ENCODE measurements around the gene TVP23A. TPM values are rescaled to one million over a fixed set of nuclear protein-coding genes. Genes with fewer than 3 reads are reported as not detected.

Gene TVP23A
- polyA plus RNA-seq, 1 of the 3 experiments (the other 2 are of a cell fraction) = 0.35 TPM

DNA sequence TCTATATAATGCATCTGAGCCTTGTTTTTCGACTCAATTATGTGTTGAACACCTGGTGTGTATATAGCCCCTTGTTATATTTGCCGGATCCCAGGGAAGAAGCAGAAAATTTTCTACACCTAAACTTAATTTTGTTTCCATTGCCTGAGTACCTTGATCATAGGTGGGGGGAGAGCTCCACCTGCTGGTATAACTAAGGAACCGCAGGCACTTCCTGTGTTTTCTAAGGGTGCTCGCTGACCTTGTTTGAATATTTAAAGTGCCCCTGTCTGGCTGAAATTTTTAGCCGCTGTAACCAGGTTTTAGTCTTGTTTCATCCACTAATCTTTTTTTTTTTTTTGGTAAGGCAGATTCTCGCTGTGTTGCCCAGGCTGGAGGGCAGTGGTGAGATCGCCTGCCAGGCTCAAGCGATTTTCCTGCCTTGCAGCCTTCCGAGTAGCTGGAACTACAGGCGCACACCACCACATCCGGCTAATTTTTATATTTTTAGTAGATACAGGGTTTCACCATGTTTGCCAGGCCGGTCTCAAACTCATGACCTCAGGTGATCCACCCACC is 81.4 kb downstream of the TVP23A start:
- Histone ChIP-seq H3K4me1 (ENCODE audit: control insufficient read depth in 1 of 2, insufficient read depth in 2 of 2, low read depth in 1 of 2, low read length in 1 of 2) (peaks cover 0 to 15% of the 10 kb centered on the region in 2 experiments; a peak in 1 of 4 replicates), H3K36me3 (replicated peaks in 1 of 2; ENCODE audit: control insufficient read depth in 1 of 2, insufficient read depth in 2 of 2, low read length in 1 of 2) (no peaks in the 10 kb centered on the region), H3K9me2 (no peaks in the 10 kb centered on the region), H3F3A (replicated peaks; ENCODE audit: insufficient read depth) (peaks cover 10% of the 10 kb centered on the region), H4K20me1 (ENCODE audit: insufficient read depth) (no peaks in the 10 kb centered on the region), H3K9me3 (no peaks in the 10 kb centered on the region), H3K4me2 (no peak overlapping the region), H3K27ac (ENCODE audit: low read depth in 2 of 2, low read length in 1 of 2) (no peak overlapping the region), H3K9ac (no peak overlapping the region), H3K79me2 (ENCODE audit: insufficient read depth) (no peaks in the 10 kb centered on the region), H3K4me3 (ENCODE audit: low read depth in 2 of 2, low read length in 1 of 2) (no peak overlapping the region; a peak in 1 of 4 replicates), H3K27me3 (ENCODE audit: insufficient read depth) (no peaks in the 10 kb centered on the region), H2AFZ (ENCODE audit: low read depth) (no peak overlapping the region)
- TF ChIP-seq, protein P1, sequence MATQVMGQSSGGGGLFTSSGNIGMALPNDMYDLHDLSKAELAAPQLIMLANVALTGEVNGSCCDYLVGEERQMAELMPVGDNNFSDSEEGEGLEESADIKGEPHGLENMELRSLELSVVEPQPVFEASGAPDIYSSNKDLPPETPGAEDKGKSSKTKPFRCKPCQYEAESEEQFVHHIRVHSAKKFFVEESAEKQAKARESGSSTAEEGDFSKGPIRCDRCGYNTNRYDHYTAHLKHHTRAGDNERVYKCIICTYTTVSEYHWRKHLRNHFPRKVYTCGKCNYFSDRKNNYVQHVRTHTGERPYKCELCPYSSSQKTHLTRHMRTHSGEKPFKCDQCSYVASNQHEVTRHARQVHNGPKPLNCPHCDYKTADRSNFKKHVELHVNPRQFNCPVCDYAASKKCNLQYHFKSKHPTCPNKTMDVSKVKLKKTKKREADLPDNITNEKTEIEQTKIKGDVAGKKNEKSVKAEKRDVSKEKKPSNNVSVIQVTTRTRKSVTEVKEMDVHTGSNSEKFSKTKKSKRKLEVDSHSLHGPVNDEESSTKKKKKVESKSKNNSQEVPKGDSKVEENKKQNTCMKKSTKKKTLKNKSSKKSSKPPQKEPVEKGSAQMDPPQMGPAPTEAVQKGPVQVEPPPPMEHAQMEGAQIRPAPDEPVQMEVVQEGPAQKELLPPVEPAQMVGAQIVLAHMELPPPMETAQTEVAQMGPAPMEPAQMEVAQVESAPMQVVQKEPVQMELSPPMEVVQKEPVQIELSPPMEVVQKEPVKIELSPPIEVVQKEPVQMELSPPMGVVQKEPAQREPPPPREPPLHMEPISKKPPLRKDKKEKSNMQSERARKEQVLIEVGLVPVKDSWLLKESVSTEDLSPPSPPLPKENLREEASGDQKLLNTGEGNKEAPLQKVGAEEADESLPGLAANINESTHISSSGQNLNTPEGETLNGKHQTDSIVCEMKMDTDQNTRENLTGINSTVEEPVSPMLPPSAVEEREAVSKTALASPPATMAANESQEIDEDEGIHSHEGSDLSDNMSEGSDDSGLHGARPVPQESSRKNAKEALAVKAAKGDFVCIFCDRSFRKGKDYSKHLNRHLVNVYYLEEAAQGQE (IDR thresholded peaks at IDR 0.05; ENCODE audit: low read depth, low read length) = no peak
- peak; percentile 97 for TF ChIP-seq RAD21 (IDR thresholded peaks at IDR 0.05; ENCODE audit: low read length)
- TF ChIP-seq MXI1 (IDR thresholded peaks at IDR 0.05; ENCODE audit: low read depth, low read length) = no peak
- TF ChIP-seq RXRA (IDR thresholded peaks at IDR 0.05; ENCODE audit: borderline replicate concordance, low read depth) = no peak
- TF ChIP-seq CHD2 (IDR thresholded peaks at IDR 0.05; ENCODE audit: low read length, partially characterized antibody) = no peak
- no peak for TF ChIP-seq FOXM1 (IDR thresholded peaks at IDR 0.05; ENCODE audit: low read depth)
- peak; percentile 62 for TF ChIP-seq ELF1 (IDR thresholded peaks at IDR 0.05)
- TF ChIP-seq, protein P2, sequence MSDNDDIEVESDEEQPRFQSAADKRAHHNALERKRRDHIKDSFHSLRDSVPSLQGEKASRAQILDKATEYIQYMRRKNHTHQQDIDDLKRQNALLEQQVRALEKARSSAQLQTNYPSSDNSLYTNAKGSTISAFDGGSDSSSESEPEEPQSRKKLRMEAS (IDR thresholded peaks at IDR 0.05; ENCODE audit: low read depth) = no peak
- TF ChIP-seq, protein P3, sequence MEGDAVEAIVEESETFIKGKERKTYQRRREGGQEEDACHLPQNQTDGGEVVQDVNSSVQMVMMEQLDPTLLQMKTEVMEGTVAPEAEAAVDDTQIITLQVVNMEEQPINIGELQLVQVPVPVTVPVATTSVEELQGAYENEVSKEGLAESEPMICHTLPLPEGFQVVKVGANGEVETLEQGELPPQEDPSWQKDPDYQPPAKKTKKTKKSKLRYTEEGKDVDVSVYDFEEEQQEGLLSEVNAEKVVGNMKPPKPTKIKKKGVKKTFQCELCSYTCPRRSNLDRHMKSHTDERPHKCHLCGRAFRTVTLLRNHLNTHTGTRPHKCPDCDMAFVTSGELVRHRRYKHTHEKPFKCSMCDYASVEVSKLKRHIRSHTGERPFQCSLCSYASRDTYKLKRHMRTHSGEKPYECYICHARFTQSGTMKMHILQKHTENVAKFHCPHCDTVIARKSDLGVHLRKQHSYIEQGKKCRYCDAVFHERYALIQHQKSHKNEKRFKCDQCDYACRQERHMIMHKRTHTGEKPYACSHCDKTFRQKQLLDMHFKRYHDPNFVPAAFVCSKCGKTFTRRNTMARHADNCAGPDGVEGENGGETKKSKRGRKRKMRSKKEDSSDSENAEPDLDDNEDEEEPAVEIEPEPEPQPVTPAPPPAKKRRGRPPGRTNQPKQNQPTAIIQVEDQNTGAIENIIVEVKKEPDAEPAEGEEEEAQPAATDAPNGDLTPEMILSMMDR (IDR thresholded peaks at IDR 0.05) = peak; percentile 96
- TF ChIP-seq SMC3 (IDR thresholded peaks at IDR 0.05; ENCODE audit: low read depth, low read length) = peak; percentile 95
- ChIA-PET POLR2A (interaction anchor here (0.7 kb wide), 1 partner anchor 90 kb away, joined by 4 read pairs; no protein-coding TSS in a partner anchor), CTCF (interaction anchor here (0.7 to 10.8 kb wide), 23 partner anchors 9 to 513 kb away, joined by 3 to 305 read pairs (median 4); partner anchors contain the start of genes EMP2 and TEKT5)
- 38% methylated on average over 12 of the region's 12 CpGs for WGBS (ENCODE audit: low lambda C conversion rate)
- peak; percentile 70 for DNase-seq

DNA sequence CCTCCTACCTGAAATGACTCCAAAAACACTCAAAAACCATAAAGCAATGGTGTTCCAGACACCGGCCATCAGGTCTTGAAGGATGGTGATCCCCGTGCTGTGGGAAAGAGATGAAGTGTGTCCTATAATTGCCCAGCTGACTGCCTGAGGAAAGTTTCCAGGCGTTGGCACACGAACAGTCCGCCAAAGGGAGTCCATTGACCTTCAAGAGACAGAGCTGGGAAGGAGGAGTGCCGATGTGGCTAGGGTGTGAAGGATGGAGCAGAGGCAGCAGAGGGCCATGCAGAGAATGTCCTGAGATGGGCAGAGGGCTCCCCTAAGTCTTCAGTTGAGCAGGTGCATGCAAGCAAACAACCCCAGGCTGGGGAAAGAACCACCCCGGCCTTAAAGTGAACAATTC is 86.8 kb downstream of the TVP23A start:
- H2AFZ ChIP-seq (ENCODE audit: low read depth) = no peak overlapping the region
- H3K4me1 ChIP-seq (ENCODE audit: control insufficient read depth in 1 of 2, insufficient read depth in 2 of 2, low read depth in 1 of 2, low read length in 1 of 2) = peaks cover 0 to 8% of the 10 kb centered on the region in 2 experiments; a peak in 1 of 4 replicates
- no peaks in the 10 kb centered on the region for H3F3A ChIP-seq (replicated peaks; ENCODE audit: insufficient read depth)
- 75% methylated on average over 7 of the region's 7 CpGs for WGBS (ENCODE audit: low lambda C conversion rate)
- DNase-seq = no peak
- no peak overlapping the region for H3K27ac ChIP-seq (ENCODE audit: low read depth in 2 of 2, low read length in 1 of 2)
- no peaks in the 10 kb centered on the region for H3K79me2 ChIP-seq (ENCODE audit: insufficient read depth)
- ChIA-PET CTCF (interaction anchor here (1.0 to 2.4 kb wide), 6 partner anchors 63 to 222 kb away, joined by 3 to 19 read pairs (median 4); partner anchors contain the start of gene EMP2), POLR2A (no interaction called here)
- H3K9me3 ChIP-seq = no peaks in the 10 kb centered on the region
- H3K4me2 ChIP-seq = no peak overlapping the region
- H3K4me3 ChIP-seq (ENCODE audit: low read depth in 2 of 2, low read length in 1 of 2) = no peak overlapping the region
- no peaks in the 10 kb centered on the region for H3K9me2 ChIP-seq
- H4K20me1 ChIP-seq (ENCODE audit: insufficient read depth) = no peaks in the 10 kb centered on the region
- H3K36me3 ChIP-seq (replicated peaks in 1 of 2; ENCODE audit: control insufficient read depth in 1 of 2, insufficient read depth in 2 of 2, low read length in 1 of 2) = no peaks in the 10 kb centered on the region
- H3K27me3 ChIP-seq (ENCODE audit: insufficient read depth) = no peaks in the 10 kb centered on the region
- H3K9ac ChIP-seq = no peak overlapping the region
- TF ChIP-seq, protein P2 (IDR thresholded peaks at IDR 0.05; ENCODE audit: low read depth) = no peak
- TF ChIP-seq FOSL2 (IDR thresholded peaks at IDR 0.05; ENCODE audit: borderline replicate concordance, low read depth) (no peak), ELF1 (IDR thresholded peaks at IDR 0.05) (no peak), FOXM1 (IDR thresholded peaks at IDR 0.05; ENCODE audit: low read depth) (no peak), EZH2phosphoT487 (IDR thresholded peaks at IDR 0.05; ENCODE audit: borderline replicate concordance, low read depth) (no peak), TEAD4 (IDR thresholded peaks at IDR 0.05; ENCODE audit: borderline replicate concordance, insufficient read depth) (no peak), CHD2 (IDR thresholded peaks at IDR 0.05; ENCODE audit: low read length, partially characterized antibody) (no peak), NRF1 (IDR thresholded peaks at IDR 0.05; ENCODE audit: low read depth, low read length) (no peak), MXI1 (IDR thresholded peaks at IDR 0.05; ENCODE audit: low read depth, low read length) (no peak), SMC3 (IDR thresholded peaks at IDR 0.05; ENCODE audit: low read depth, low read length) (no peak)
- TF ChIP-seq, protein P3 (IDR thresholded peaks at IDR 0.05) = no peak
